Measurements from ENCODE around the gene PPP1R15A.

PPP1R15A gene

DNA sequence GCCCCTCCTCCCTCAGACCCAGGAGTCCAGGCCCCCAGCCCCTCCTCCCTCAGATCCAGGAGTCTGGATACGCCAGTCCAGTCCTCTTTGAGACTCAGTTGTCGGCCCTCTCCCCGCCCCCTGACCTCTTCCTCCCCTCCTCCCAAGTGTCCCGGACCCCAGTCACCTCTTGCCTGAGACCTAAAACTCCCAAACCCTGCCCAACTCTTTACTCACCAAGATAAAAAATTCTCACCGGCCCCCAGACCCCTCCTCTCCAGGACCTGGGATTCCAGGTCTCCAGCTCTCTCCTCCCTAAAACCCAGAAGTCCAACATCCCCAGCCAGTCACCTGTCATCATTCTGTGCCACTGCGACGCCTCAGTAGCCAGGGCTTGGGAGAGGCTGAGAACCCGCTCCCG, 34.5 kb upstream of the PPP1R15A start:
- no peak for TF ChIP-seq ZNF565 (CRISPR knock-in tag; conservative IDR thresholded peaks at IDR 0.05; ENCODE audit: low read depth)
- no peak for TF ChIP-seq CSDC2 (CRISPR knock-in tag; IDR thresholded peaks at IDR 0.05)
- TF ChIP-seq, protein P1, sequence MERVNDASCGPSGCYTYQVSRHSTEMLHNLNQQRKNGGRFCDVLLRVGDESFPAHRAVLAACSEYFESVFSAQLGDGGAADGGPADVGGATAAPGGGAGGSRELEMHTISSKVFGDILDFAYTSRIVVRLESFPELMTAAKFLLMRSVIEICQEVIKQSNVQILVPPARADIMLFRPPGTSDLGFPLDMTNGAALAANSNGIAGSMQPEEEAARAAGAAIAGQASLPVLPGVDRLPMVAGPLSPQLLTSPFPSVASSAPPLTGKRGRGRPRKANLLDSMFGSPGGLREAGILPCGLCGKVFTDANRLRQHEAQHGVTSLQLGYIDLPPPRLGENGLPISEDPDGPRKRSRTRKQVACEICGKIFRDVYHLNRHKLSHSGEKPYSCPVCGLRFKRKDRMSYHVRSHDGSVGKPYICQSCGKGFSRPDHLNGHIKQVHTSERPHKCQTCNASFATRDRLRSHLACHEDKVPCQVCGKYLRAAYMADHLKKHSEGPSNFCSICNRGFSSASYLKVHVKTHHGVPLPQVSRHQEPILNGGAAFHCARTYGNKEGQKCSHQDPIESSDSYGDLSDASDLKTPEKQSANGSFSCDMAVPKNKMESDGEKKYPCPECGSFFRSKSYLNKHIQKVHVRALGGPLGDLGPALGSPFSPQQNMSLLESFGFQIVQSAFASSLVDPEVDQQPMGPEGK (CRISPR knock-in tag; IDR thresholded peaks at IDR 0.05; ENCODE audit: borderline replicate concordance), result no peak
- TF ChIP-seq, protein P2, sequence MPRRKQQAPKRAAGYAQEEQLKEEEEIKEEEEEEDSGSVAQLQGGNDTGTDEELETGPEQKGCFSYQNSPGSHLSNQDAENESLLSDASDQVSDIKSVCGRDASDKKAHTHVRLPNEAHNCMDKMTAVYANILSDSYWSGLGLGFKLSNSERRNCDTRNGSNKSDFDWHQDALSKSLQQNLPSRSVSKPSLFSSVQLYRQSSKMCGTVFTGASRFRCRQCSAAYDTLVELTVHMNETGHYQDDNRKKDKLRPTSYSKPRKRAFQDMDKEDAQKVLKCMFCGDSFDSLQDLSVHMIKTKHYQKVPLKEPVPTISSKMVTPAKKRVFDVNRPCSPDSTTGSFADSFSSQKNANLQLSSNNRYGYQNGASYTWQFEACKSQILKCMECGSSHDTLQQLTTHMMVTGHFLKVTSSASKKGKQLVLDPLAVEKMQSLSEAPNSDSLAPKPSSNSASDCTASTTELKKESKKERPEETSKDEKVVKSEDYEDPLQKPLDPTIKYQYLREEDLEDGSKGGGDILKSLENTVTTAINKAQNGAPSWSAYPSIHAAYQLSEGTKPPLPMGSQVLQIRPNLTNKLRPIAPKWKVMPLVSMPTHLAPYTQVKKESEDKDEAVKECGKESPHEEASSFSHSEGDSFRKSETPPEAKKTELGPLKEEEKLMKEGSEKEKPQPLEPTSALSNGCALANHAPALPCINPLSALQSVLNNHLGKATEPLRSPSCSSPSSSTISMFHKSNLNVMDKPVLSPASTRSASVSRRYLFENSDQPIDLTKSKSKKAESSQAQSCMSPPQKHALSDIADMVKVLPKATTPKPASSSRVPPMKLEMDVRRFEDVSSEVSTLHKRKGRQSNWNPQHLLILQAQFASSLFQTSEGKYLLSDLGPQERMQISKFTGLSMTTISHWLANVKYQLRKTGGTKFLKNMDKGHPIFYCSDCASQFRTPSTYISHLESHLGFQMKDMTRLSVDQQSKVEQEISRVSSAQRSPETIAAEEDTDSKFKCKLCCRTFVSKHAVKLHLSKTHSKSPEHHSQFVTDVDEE (CRISPR knock-in tag; IDR thresholded peaks at IDR 0.05), result no peak
- TF ChIP-seq, protein P3, sequence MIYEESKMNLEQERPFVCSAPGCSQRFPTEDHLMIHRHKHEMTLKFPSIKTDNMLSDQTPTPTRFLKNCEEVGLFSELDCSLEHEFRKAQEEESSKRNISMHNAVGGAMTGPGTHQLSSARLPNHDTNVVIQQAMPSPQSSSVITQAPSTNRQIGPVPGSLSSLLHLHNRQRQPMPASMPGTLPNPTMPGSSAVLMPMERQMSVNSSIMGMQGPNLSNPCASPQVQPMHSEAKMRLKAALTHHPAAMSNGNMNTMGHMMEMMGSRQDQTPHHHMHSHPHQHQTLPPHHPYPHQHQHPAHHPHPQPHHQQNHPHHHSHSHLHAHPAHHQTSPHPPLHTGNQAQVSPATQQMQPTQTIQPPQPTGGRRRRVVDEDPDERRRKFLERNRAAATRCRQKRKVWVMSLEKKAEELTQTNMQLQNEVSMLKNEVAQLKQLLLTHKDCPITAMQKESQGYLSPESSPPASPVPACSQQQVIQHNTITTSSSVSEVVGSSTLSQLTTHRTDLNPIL (CRISPR knock-in tag; IDR thresholded peaks at IDR 0.05; ENCODE audit: low read depth), result no peak
- no peak for TF ChIP-seq OSR1 (CRISPR knock-in tag; IDR thresholded peaks at IDR 0.05)
- TF ChIP-seq RARB (CRISPR knock-in tag; IDR thresholded peaks at IDR 0.05), result no peak
- no peak for TF ChIP-seq ZFP30 (CRISPR knock-in tag; IDR thresholded peaks at IDR 0.05)
- TF ChIP-seq TOX (CRISPR knock-in tag; IDR thresholded peaks at IDR 0.05; ENCODE audit: borderline replicate concordance), result no peak
- TF ChIP-seq ZNF70 (CRISPR knock-in tag; IDR thresholded peaks at IDR 0.05), result no peak
- no peak for TF ChIP-seq PPARA (CRISPR knock-in tag; IDR thresholded peaks at IDR 0.05; ENCODE audit: borderline replicate concordance)
- no peak for TF ChIP-seq GLIS3 (CRISPR knock-in tag; IDR thresholded peaks at IDR 0.05)
- TF ChIP-seq ZC3H10 (CRISPR knock-in tag; IDR thresholded peaks at IDR 0.05), result no peak
- TF ChIP-seq ARNTL (CRISPR knock-in tag; IDR thresholded peaks at IDR 0.05; ENCODE audit: borderline replicate concordance, low read depth), result no peak
- no peak for TF ChIP-seq ZNF8 (CRISPR knock-in tag; IDR thresholded peaks at IDR 0.05)
- TF ChIP-seq ESRRG (CRISPR knock-in tag; IDR thresholded peaks at IDR 0.05), result no peak
- TF ChIP-seq BACH2 (CRISPR knock-in tag; IDR thresholded peaks at IDR 0.05; ENCODE audit: borderline replicate concordance), result no peak
- TF ChIP-seq, protein P4, sequence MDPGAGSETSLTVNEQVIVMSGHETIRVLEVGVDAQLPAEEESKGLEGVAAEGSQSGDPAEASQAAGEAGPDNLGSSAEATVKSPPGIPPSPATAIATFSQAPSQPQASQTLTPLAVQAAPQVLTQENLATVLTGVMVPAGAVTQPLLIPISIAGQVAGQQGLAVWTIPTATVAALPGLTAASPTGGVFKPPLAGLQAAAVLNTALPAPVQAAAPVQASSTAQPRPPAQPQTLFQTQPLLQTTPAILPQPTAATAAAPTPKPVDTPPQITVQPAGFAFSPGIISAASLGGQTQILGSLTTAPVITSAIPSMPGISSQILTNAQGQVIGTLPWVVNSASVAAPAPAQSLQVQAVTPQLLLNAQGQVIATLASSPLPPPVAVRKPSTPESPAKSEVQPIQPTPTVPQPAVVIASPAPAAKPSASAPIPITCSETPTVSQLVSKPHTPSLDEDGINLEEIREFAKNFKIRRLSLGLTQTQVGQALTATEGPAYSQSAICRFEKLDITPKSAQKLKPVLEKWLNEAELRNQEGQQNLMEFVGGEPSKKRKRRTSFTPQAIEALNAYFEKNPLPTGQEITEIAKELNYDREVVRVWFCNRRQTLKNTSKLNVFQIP (CRISPR knock-in tag; IDR thresholded peaks at IDR 0.05; ENCODE audit: borderline replicate concordance, low read depth), result no peak
- TF ChIP-seq, protein P5, sequence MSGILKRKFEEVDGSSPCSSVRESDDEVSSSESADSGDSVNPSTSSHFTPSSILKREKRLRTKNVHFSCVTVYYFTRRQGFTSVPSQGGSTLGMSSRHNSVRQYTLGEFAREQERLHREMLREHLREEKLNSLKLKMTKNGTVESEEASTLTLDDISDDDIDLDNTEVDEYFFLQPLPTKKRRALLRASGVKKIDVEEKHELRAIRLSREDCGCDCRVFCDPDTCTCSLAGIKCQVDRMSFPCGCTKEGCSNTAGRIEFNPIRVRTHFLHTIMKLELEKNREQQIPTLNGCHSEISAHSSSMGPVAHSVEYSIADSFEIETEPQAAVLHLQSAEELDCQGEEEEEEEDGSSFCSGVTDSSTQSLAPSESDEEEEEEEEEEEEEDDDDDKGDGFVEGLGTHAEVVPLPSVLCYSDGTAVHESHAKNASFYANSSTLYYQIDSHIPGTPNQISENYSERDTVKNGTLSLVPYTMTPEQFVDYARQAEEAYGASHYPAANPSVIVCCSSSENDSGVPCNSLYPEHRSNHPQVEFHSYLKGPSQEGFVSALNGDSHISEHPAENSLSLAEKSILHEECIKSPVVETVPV (CRISPR knock-in tag; IDR thresholded peaks at IDR 0.05), result no peak
- no peak for TF ChIP-seq SNAI2 (CRISPR knock-in tag; IDR thresholded peaks at IDR 0.05)
- ATAC-seq, result no peak

DNA sequence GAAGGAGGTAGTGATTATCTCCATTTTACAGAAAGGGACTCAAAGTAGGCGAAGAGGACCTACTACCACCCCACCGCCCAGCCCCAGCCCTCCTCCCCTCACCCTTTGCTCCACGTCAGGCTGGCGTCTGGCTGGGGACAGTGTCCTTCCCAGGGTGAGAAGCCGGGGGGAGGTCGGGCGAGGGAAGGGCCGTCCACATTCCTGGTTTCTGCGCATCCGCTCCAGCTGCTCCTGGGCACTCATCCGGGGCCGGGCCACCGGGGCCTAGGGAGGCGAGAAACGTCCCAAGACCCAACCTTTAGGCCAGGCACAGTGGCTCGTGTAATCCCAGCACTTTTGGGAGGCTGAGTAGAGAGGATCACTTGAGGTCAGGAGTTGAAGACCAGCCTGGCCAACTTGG, 31.2 kb upstream of the PPP1R15A start:
- TF ChIP-seq ZFP30 (CRISPR knock-in tag; IDR thresholded peaks at IDR 0.05) (no peak), TOX (CRISPR knock-in tag; IDR thresholded peaks at IDR 0.05; ENCODE audit: borderline replicate concordance) (no peak), ZNF8 (CRISPR knock-in tag; IDR thresholded peaks at IDR 0.05) (no peak)
- TF ChIP-seq, protein P5 (CRISPR knock-in tag; IDR thresholded peaks at IDR 0.05), result no peak
- no peak for ATAC-seq

DNA sequence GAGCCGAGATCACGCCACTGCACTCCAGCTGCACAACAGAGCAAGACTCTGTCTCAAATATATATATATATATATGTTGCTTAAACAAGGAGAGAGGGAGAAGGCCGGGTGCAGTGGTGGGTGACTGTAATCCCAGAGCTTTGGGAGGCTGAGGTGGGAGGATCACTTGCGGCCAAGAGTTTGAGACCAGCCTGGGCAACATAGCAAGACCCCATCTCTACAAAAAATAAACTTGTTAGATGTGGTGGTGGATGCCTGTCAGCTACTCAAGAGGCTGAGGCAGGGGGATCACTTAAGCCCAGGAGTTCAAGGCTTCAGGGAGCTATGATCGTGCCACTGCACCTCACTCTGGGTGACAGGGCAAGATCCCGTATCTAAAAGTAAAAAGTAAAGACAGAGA, 30.6 kb upstream of the PPP1R15A start:
- no peak for ATAC-seq
- TF ChIP-seq RARB (CRISPR knock-in tag; IDR thresholded peaks at IDR 0.05), result no peak
- no peak for TF ChIP-seq GLIS3 (CRISPR knock-in tag; IDR thresholded peaks at IDR 0.05)
- TF ChIP-seq OSR1 (CRISPR knock-in tag; IDR thresholded peaks at IDR 0.05), result no peak
- no peak for TF ChIP-seq ESRRG (CRISPR knock-in tag; IDR thresholded peaks at IDR 0.05)
- TF ChIP-seq ZFP3 (CRISPR knock-in tag; IDR thresholded peaks at IDR 0.05), result no peak
- TF ChIP-seq BACH2 (CRISPR knock-in tag; IDR thresholded peaks at IDR 0.05; ENCODE audit: borderline replicate concordance), result no peak
- TF ChIP-seq, protein P1 (CRISPR knock-in tag; IDR thresholded peaks at IDR 0.05; ENCODE audit: borderline replicate concordance), result no peak
- TF ChIP-seq ZNF565 (CRISPR knock-in tag; conservative IDR thresholded peaks at IDR 0.05; ENCODE audit: low read depth), result no peak

All from SK-N-SH treated with all-trans-retinoic acid at 6 μM for 48 hours (cell line).